Suprapubic skin (tissue), 4 donors: Measurements from ENCODE around the gene ZFAND3. TPM values are rescaled to one million over a fixed set of nuclear protein-coding genes. Genes with fewer than 3 reads are reported as not detected.

Experiments used
- DNase-seq, 2 donors: peaks; one replicate each; pipeline ENCODE4 v3.0.0-alpha.2; 2019; ENCODE audit warnings: low spot score in 2 of 2
- H3K27ac ChIP-seq: fragments of 200-600 bp; sonication (generic); one replicate; pipeline ENCODE4 v1.5.1; 2019
- H3K27me3 ChIP-seq: fragments of 200-600 bp; sonication (generic); one replicate; pipeline ENCODE4 v1.5.1; 2019
- H3K36me3 ChIP-seq: fragments of 200-600 bp; sonication (generic); one replicate; pipeline ENCODE4 v1.5.1; 2019
- H3K4me1 ChIP-seq: fragments of 200-600 bp; sonication (generic); one replicate; pipeline ENCODE4 v1.5.1; 2019
- H3K4me3 ChIP-seq: fragments of 200-600 bp; sonication (generic); one replicate; pipeline ENCODE4 v1.5.1; 2019; ENCODE audit warnings: mild to moderate bottlenecking
- H3K9me3 ChIP-seq: fragments of 200-600 bp; sonication (generic); one replicate; pipeline ENCODE4 v1.5.1; 2019
- CTCF ChIP-seq, 2 donors: fragments of 200-600 bp in 1 of 2; fragments of 450-650 bp in 1 of 2; sonication (generic) in 1 of 2; IDR thresholded peaks; one replicate each; pipeline ENCODE4 v1.5.1; 2016 to 2019; ENCODE audit warnings: antibody characterized with exemption in 2 of 2, mild to moderate bottlenecking in 1 of 2, moderate library complexity in 1 of 2
- EP300 ChIP-seq: sonication (generic); formaldehyde crosslinking; IDR thresholded peaks from one replicate; pipeline ENCODE4 v1.6.1; 2017; ENCODE audit warnings: antibody characterized with exemption
- POLR2A ChIP-seq, 2 donors: fragments of 450-650 bp; IDR thresholded peaks; one replicate each; pipeline ENCODE4 v1.6.1; 2017; ENCODE audit warnings: antibody characterized with exemption in 2 of 2, mild to moderate bottlenecking in 2 of 2, moderate library complexity in 2 of 2
- POLR2AphosphoS5 ChIP-seq, 3 donors: sonication (generic); formaldehyde crosslinking; IDR thresholded peaks; one replicate each; pipeline ENCODE4 v1.6.1; 2017; ENCODE audit warnings: antibody characterized with exemption in 3 of 3
- WGBS: methylation state at CpG from one replicate; pipeline ENCODE4 v1.1.5; 2018; 5-methylcytosine and 5-hydroxymethylcytosine counted together
- total RNA-seq, 4 donors: library from RNA; depleted of rRNA; stranded (reverse); fragments of >200 nt; gene quantifications; one replicate each; pipeline ENCODE4 v1.1.0, GENCODE V29; 2016

Gene ZFAND3
- total RNA-seq, 4 donors from 2014 or later, result 31.1 to 41.0 (median 36.3) TPM

DNA sequence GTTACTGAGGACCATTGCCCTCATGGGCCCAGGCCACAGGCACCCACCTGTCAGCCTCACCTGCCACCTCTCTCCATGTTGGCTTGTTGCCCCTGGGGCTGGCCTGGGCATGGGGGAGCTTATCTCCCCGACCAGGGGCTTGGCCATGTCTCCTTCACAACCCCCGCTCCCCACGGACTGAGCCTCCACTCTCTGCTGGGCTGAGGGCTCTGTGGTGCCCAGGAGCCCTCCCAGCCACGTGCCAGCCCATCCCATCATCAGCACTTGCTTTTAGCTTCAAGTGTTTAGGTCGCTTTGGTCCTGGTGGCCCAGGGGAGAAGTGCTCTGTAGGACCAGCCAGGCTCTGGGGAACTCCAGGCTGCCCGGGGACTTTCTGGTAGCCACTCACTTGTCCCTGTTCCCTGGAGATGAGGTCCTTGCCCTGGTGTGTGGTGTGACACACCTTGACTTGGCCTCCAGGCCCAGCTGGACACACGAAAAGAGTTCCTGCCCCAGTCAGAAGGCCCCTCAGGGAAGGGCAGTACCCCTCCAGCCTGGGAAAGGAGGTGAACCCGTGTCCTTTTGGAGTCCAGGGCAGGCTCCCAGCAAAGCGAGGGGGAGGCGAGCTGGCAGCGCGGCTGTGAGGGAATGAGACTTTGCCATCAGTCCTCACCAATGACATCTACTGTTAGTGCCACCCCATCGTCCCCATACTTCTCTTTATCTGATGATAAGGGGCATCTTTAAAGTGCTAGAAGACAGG lies 352.6 kb downstream of the ZFAND3 start:
- 81% methylated on average over 11 of the region's 13 CpGs for WGBS
- no peak for DNase-seq
- Histone ChIP-seq H3K9me3 (no peaks in the 10 kb centered on the region), H3K27ac (no peak overlapping the region), H3K27me3 (no peaks in the 10 kb centered on the region), H3K36me3 (peaks cover 18% of the 10 kb centered on the region), H3K4me1 (no peaks in the 10 kb centered on the region), H3K4me3 (no peak overlapping the region)
- no peak for TF ChIP-seq EP300
- no peak for TF ChIP-seq POLR2AphosphoS5 (IDR thresholded peaks at IDR 0.05)
- no peak for TF ChIP-seq CTCF (IDR thresholded peaks at IDR 0.05)
- no peak for TF ChIP-seq POLR2A (IDR thresholded peaks at IDR 0.05)

GRCh38 chr6:38172739-38173410 lies 353.3 kb downstream of the ZFAND3 start:
- Histone ChIP-seq H3K36me3 (peaks cover 18% of the 10 kb centered on the region), H3K27me3 (no peaks in the 10 kb centered on the region), H3K27ac (no peak overlapping the region), H3K4me1 (no peaks in the 10 kb centered on the region), H3K9me3 (no peaks in the 10 kb centered on the region), H3K4me3 (no peak overlapping the region)
- no peak for DNase-seq
- no peak for TF ChIP-seq POLR2AphosphoS5 (IDR thresholded peaks at IDR 0.05)
- no peak for TF ChIP-seq POLR2A (IDR thresholded peaks at IDR 0.05)
- TF ChIP-seq CTCF (IDR thresholded peaks at IDR 0.05), result no peak
- no peak for TF ChIP-seq EP300
- 88% methylated on average over 10 of the region's 15 CpGs for WGBS

DNA sequence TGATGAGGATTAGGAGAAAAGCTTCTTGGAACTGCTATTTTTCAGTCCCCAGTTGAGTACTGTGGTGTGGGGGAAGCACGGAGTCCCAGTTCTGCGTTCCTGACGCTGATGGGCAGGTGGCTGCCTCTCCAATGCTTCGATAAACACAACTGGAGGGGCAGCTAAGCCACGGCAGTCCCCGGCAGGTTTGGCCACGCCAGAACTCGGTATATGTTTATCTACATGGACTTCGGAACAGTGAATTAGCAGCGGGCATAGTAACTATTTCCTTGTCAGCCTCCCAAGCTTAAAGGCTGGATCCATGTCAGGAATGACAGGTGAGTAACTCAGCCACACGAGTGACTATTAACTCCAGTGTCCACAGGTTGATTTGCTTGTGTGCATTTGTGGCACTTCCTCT lies 354.4 kb downstream of the ZFAND3 start:
- Histone ChIP-seq H3K9me3 (no peaks in the 10 kb centered on the region), H3K27ac (no peak overlapping the region), H3K36me3 (peaks cover 18% of the 10 kb centered on the region), H3K4me1 (no peaks in the 10 kb centered on the region), H3K4me3 (no peak overlapping the region), H3K27me3 (no peaks in the 10 kb centered on the region)
- WGBS, result 86% methylated on average over 11 of the region's 11 CpGs
- TF ChIP-seq EP300 (no peak), CTCF (IDR thresholded peaks at IDR 0.05) (no peak), POLR2A (IDR thresholded peaks at IDR 0.05) (no peak), POLR2AphosphoS5 (IDR thresholded peaks at IDR 0.05) (no peak)
- DNase-seq, result no peak

GRCh38 chr6:38174315-38174714 lies 354.8 kb downstream of the ZFAND3 start:
- Histone ChIP-seq H3K4me3 (no peak overlapping the region), H3K4me1 (no peaks in the 10 kb centered on the region), H3K36me3 (peaks cover 18% of the 10 kb centered on the region), H3K9me3 (no peaks in the 10 kb centered on the region), H3K27me3 (no peaks in the 10 kb centered on the region), H3K27ac (no peak overlapping the region)
- 94% methylated on average over 8 of the region's 8 CpGs for WGBS
- DNase-seq, result no peak
- TF ChIP-seq POLR2A (IDR thresholded peaks at IDR 0.05), result no peak
- TF ChIP-seq EP300, result no peak
- TF ChIP-seq CTCF (IDR thresholded peaks at IDR 0.05), result no peak
- no peak for TF ChIP-seq POLR2AphosphoS5 (IDR thresholded peaks at IDR 0.05)

GRCh38 chr6:38174806-38175495 lies 355.4 kb downstream of the ZFAND3 start:
- no peak overlapping the region for H3K4me3 ChIP-seq
- 91% methylated on average over 22 of the region's 22 CpGs for WGBS
- no peaks in the 10 kb centered on the region for H3K27me3 ChIP-seq
- TF ChIP-seq POLR2AphosphoS5 (IDR thresholded peaks at IDR 0.05) (no peak), EP300 (no peak), POLR2A (IDR thresholded peaks at IDR 0.05) (no peak), CTCF (IDR thresholded peaks at IDR 0.05) (no peak)
- no peak for DNase-seq
- H3K4me1 ChIP-seq, result no peaks in the 10 kb centered on the region
- peaks cover 18% of the 10 kb centered on the region for H3K36me3 ChIP-seq
- no peak overlapping the region for H3K27ac ChIP-seq
- no peaks in the 10 kb centered on the region for H3K9me3 ChIP-seq
